ENCODE data around the gene BICC1.

Gene BICC1

DNA sequence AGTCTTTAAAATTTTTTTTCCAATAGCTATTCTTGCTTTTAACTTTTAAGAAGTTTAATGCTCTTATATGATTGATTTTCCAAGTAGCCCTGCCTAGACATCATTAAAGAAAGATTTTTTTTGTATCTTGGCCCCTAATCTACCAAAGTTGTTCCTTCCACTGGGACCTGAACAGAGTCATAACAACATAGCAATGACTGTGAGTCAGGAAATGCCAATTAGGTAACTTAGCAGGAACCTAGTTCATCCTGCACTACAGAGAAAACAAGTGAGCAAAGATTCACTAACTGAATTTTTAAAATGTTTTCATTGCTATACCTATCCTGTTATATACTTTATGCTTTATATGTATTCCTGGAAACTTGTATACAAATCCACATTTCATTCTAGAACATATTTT lies 284.7 kb downstream of the BICC1 start:
- Histone ChIP-seq H3K27me3 (ENCODE audit: control insufficient read depth in 3 of 3, insufficient read depth in 3 of 3, low read depth in 1 of 3, low read length in 3 of 3) (no peaks in the 10 kb centered on the region), H3K9ac (ENCODE audit: low read depth, low read length, poor library complexity) (no peak overlapping the region), H3K27ac (replicated peaks; ENCODE audit: low read length) (no peak overlapping the region), H4K91ac (ENCODE audit: low read depth, low read length, poor library complexity) (no peak overlapping the region), H3K14ac (ENCODE audit: low read length) (no peak overlapping the region), H3K4ac (ENCODE audit: low read length) (no peak overlapping the region), H2BK5ac (ENCODE audit: low read length) (no peak overlapping the region), H3K4me3 (ENCODE audit: low read length in 2 of 2) (no peak overlapping the region), H2BK15ac (ENCODE audit: low read length) (no peak overlapping the region), H3K79me1 (ENCODE audit: low read depth, low read length) (no peaks in the 10 kb centered on the region), H4K8ac (ENCODE audit: low read depth, low read length) (no peak overlapping the region), H3K4me1 (ENCODE audit: control insufficient read depth in 2 of 2, insufficient read depth in 1 of 2, low read depth in 1 of 2, low read length in 2 of 2) (peaks cover 1 to 37% of the 10 kb centered on the region in 2 donors), H2BK120ac (ENCODE audit: low read depth, low read length) (no peak overlapping the region), H2AFZ (ENCODE audit: low read length) (no peak overlapping the region), H3K18ac (ENCODE audit: low read length) (no peak overlapping the region), H3K23ac (ENCODE audit: low read depth, low read length, poor library complexity) (no peak overlapping the region), H3K9me3 (replicated peaks in 1 of 2; ENCODE audit: control insufficient read depth in 2 of 2, insufficient read depth in 1 of 2, low read depth in 1 of 2, low read length in 2 of 2) (no peaks in the 10 kb centered on the region), H2AK5ac (ENCODE audit: low read depth, low read length) (no peak overlapping the region), H3K36me3 (replicated peaks in 1 of 2; ENCODE audit: control insufficient read depth in 2 of 2, insufficient read depth in 2 of 2, low read length in 2 of 2) (no peaks in the 10 kb centered on the region), H3K4me2 (ENCODE audit: insufficient read depth, low read length, poor library complexity, severe bottlenecking) (no peak overlapping the region), H2BK12ac (ENCODE audit: low read length) (no peak overlapping the region)
- no peak for DNase-seq (ENCODE audit: low spot score)

DNA sequence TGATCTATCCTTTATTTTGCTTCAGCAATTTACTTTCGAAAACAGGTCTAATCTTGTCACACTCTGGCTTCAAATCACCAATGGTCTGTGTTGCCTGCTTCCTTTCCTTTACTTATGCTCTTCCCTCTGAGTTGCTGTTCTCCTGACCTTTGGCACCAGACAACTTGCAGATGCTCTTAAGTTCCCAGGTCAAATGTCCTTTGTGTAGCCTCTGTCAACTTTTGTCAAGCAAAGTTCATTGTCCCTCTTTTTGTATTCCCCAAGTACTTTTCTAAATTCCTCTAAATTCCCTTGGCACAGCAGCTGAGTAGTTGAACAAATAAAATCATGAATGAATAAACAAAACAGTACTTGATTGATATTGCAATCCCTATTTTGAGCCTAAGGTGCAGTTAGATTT lies 289.4 kb downstream of the BICC1 start:
- Histone ChIP-seq H2BK120ac (ENCODE audit: low read depth, low read length) (no peak overlapping the region), H3K79me1 (ENCODE audit: low read depth, low read length) (no peaks in the 10 kb centered on the region), H4K8ac (ENCODE audit: low read depth, low read length) (no peak overlapping the region), H3K18ac (ENCODE audit: low read length) (no peak overlapping the region), H4K91ac (ENCODE audit: low read depth, low read length, poor library complexity) (no peak overlapping the region), H3K4me1 (ENCODE audit: control insufficient read depth in 2 of 2, insufficient read depth in 1 of 2, low read depth in 1 of 2, low read length in 2 of 2) (peaks cover 1 to 21% of the 10 kb centered on the region in 2 donors), H3K27ac (replicated peaks; ENCODE audit: low read length) (no peak overlapping the region), H3K9me3 (replicated peaks in 1 of 2; ENCODE audit: control insufficient read depth in 2 of 2, insufficient read depth in 1 of 2, low read depth in 1 of 2, low read length in 2 of 2) (no peaks in the 10 kb centered on the region), H3K27me3 (ENCODE audit: control insufficient read depth in 3 of 3, insufficient read depth in 3 of 3, low read depth in 1 of 3, low read length in 3 of 3) (no peaks in the 10 kb centered on the region), H3K9ac (ENCODE audit: low read depth, low read length, poor library complexity) (no peak overlapping the region), H2AFZ (ENCODE audit: low read length) (no peak overlapping the region), H2AK5ac (ENCODE audit: low read depth, low read length) (no peak overlapping the region), H3K36me3 (replicated peaks in 1 of 2; ENCODE audit: control insufficient read depth in 2 of 2, insufficient read depth in 2 of 2, low read length in 2 of 2) (no peaks in the 10 kb centered on the region), H2BK12ac (ENCODE audit: low read length) (no peak overlapping the region), H3K23ac (ENCODE audit: low read depth, low read length, poor library complexity) (no peak overlapping the region), H3K14ac (ENCODE audit: low read length) (no peak overlapping the region), H3K4me3 (ENCODE audit: low read length in 2 of 2) (no peak overlapping the region), H3K4me2 (ENCODE audit: insufficient read depth, low read length, poor library complexity, severe bottlenecking) (no peak overlapping the region), H2BK15ac (ENCODE audit: low read length) (no peak overlapping the region), H3K4ac (ENCODE audit: low read length) (no peak overlapping the region), H2BK5ac (ENCODE audit: low read length) (no peak overlapping the region)
- DNase-seq (ENCODE audit: low spot score), result no peak
- no CpG with 5 or more reads among the region's 1 CpG for WGBS, 2 donors (ENCODE audit: extremely low coverage in 2 of 2, insufficient read length in 2 of 2, insufficient replicate concordance in 1 of 2)

DNA sequence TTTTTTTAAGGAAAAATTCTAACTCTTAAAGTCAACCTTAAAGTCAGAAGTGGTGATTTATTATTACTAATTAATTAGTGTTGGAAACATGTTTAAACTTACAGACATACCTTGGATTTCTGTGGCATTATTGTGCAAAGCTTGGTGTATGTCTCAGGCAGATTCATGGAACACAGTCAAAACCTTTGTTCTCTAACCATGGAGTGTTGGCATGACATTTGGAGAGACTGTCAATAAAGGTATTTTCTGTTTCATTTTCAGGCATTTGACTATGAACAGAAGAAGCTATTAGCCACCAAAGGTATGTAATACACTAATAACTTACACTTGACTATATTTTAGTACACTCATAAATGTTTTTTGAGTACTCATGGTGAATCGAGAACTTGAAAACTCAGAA lies 293.7 kb downstream of the BICC1 start:
- H3K27ac ChIP-seq (replicated peaks; ENCODE audit: low read length), result no peak overlapping the region
- H3K4me1 ChIP-seq (ENCODE audit: control insufficient read depth in 2 of 2, insufficient read depth in 1 of 2, low read depth in 1 of 2, low read length in 2 of 2), result peaks cover 1 to 9% of the 10 kb centered on the region in 2 donors
- no peak overlapping the region for H3K4me2 ChIP-seq (ENCODE audit: insufficient read depth, low read length, poor library complexity, severe bottlenecking)
- no peak overlapping the region for H3K18ac ChIP-seq (ENCODE audit: low read length)
- H3K79me1 ChIP-seq (ENCODE audit: low read depth, low read length), result no peaks in the 10 kb centered on the region
- no peak for DNase-seq (ENCODE audit: low spot score)
- H4K8ac ChIP-seq (ENCODE audit: low read depth, low read length), result no peak overlapping the region
- WGBS, 2 donors (ENCODE audit: extremely low coverage in 2 of 2, insufficient read length in 2 of 2, insufficient replicate concordance in 1 of 2), result no CpG with 5 or more reads among the region's 1 CpG
- no peaks in the 10 kb centered on the region for H3K27me3 ChIP-seq (ENCODE audit: control insufficient read depth in 3 of 3, insufficient read depth in 3 of 3, low read depth in 1 of 3, low read length in 3 of 3)
- no peak overlapping the region for H3K23ac ChIP-seq (ENCODE audit: low read depth, low read length, poor library complexity)
- H3K9me3 ChIP-seq (replicated peaks in 1 of 2; ENCODE audit: control insufficient read depth in 2 of 2, insufficient read depth in 1 of 2, low read depth in 1 of 2, low read length in 2 of 2), result no peaks in the 10 kb centered on the region
- no peak overlapping the region for H3K4ac ChIP-seq (ENCODE audit: low read length)
- no peak overlapping the region for H3K9ac ChIP-seq (ENCODE audit: low read depth, low read length, poor library complexity)
- H2BK15ac ChIP-seq (ENCODE audit: low read length), result no peak overlapping the region
- no peak overlapping the region for H2AK5ac ChIP-seq (ENCODE audit: low read depth, low read length)
- H2BK12ac ChIP-seq (ENCODE audit: low read length), result no peak overlapping the region
- no peak overlapping the region for H4K91ac ChIP-seq (ENCODE audit: low read depth, low read length, poor library complexity)
- H2BK5ac ChIP-seq (ENCODE audit: low read length), result no peak overlapping the region
- H3K14ac ChIP-seq (ENCODE audit: low read length), result no peak overlapping the region
- H3K36me3 ChIP-seq (replicated peaks in 1 of 2; ENCODE audit: control insufficient read depth in 2 of 2, insufficient read depth in 2 of 2, low read length in 2 of 2), result no peaks in the 10 kb centered on the region
- H2AFZ ChIP-seq (ENCODE audit: low read length), result no peak overlapping the region
- H3K4me3 ChIP-seq (ENCODE audit: low read length in 2 of 2), result no peak overlapping the region
- H2BK120ac ChIP-seq (ENCODE audit: low read depth, low read length), result no peak overlapping the region

DNA sequence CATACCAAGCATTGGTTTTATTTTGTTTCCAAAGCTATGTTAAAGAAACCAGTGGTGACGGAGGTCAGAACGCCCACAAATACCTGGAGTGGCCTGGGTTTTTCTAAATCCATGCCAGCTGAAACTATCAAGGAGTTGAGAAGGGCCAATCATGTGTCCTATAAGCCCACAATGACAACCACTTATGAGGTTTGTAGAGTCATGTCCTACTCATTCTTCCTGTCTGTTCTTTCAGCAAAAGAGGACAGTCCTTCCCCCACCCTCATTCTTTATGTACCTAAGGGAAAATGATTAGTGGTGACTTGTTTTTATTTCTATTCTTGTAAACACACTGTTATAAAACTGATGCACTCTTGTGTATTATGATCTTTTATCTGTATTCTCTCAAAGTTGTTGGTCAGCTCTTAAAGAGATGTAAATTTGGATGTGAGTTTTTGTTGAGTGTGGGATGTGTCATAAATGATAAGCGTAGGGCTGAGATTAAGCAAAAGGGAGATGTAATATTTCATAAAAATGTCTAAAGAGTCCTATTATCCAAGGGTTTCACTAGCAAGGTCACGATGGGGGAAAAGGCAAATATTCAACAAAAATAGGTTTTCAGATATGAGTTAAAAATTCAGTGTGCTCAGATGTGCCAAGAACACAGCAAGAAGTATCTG lies 294.4 kb downstream of the BICC1 start:
- Histone ChIP-seq H3K27me3 (ENCODE audit: control insufficient read depth in 3 of 3, insufficient read depth in 3 of 3, low read depth in 1 of 3, low read length in 3 of 3) (no peaks in the 10 kb centered on the region), H2AK5ac (ENCODE audit: low read depth, low read length) (no peak overlapping the region), H3K27ac (replicated peaks; ENCODE audit: low read length) (no peak overlapping the region), H3K4me2 (ENCODE audit: insufficient read depth, low read length, poor library complexity, severe bottlenecking) (no peak overlapping the region), H2AFZ (ENCODE audit: low read length) (no peak overlapping the region), H2BK120ac (ENCODE audit: low read depth, low read length) (no peak overlapping the region), H3K4me1 (ENCODE audit: control insufficient read depth in 2 of 2, insufficient read depth in 1 of 2, low read depth in 1 of 2, low read length in 2 of 2) (peaks cover 0 to 2% of the 10 kb centered on the region in 2 donors), H3K18ac (ENCODE audit: low read length) (no peak overlapping the region), H2BK5ac (ENCODE audit: low read length) (no peak overlapping the region), H3K79me1 (ENCODE audit: low read depth, low read length) (no peaks in the 10 kb centered on the region), H4K91ac (ENCODE audit: low read depth, low read length, poor library complexity) (no peak overlapping the region), H3K9ac (ENCODE audit: low read depth, low read length, poor library complexity) (no peak overlapping the region), H3K36me3 (replicated peaks in 1 of 2; ENCODE audit: control insufficient read depth in 2 of 2, insufficient read depth in 2 of 2, low read length in 2 of 2) (no peaks in the 10 kb centered on the region), H3K14ac (ENCODE audit: low read length) (no peak overlapping the region), H3K4me3 (ENCODE audit: low read length in 2 of 2) (no peak overlapping the region), H4K8ac (ENCODE audit: low read depth, low read length) (no peak overlapping the region), H3K9me3 (replicated peaks in 1 of 2; ENCODE audit: control insufficient read depth in 2 of 2, insufficient read depth in 1 of 2, low read depth in 1 of 2, low read length in 2 of 2) (no peaks in the 10 kb centered on the region), H3K23ac (ENCODE audit: low read depth, low read length, poor library complexity) (no peak overlapping the region), H2BK15ac (ENCODE audit: low read length) (no peak overlapping the region), H3K4ac (ENCODE audit: low read length) (no peak overlapping the region), H2BK12ac (ENCODE audit: low read length) (no peak overlapping the region)
- WGBS, 2 donors (ENCODE audit: extremely low coverage in 2 of 2, insufficient read length in 2 of 2, insufficient replicate concordance in 1 of 2), result 100% methylated on average over 1 of the region's 4 CpGs; no CpG with 5 or more reads in 1 of the 2 donors
- no peak for DNase-seq (ENCODE audit: low spot score)
